HG03175 (cell line): ENCODE results near the gene YWHAE.
"Not testable (repeated sequence)": the region's sequence is repeated elsewhere in the genome, so short reads cannot be mapped to it uniquely, and the experiment has no call there.

ENCODE experiments used
- ATAC-seq: cut with Tn5 transposase; IDR thresholded peaks from one replicate; pipeline ENCODE4 v1.9.1; 2021; ENCODE audit warnings: mild to moderate bottlenecking, moderate library complexity; ENCODE audit not compliant: unreplicated experiment

YWHAE gene

DNA sequence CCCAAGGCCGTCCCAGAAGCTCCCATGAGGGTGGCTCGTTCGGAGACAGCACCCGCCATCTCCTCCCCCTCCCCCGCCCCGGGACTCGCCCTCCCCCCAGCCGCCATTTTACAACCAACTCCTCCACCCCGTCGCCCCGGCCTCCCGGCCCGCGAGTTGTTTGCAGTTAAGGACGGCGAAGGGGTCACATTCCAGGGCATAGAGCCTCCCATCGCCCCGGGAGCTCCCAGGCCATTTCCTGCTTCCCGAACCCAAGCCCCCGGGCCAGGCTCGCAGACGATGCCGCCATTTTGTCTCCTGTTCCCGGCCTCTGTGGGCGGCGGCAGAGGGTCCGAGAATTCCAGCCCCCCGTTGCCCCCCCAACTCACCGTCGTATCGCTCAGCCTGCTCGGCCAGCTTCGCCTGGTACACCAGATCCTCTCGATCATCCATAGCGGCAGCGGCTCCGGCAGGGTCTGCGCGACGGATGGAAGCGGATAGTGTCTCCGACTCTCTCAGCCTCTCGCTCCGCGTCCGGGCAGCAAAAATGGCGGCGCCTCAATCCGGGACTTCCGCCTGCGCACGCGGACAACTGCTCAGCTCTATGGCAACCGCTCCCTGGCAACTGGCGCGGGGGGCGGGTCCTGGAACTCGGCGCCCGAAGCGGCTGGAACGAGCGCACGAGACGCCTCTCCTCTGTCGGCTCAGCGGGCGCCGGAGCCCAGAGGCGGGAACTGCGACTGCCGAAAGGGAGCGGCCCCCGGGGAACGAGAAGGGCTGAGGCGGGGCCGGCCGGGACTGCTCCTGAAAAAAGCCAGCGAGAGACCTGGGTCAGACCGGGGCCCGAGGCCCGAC lies at the start of gene YWHAE:
Gene YWHAE, minus strand, starts transcription at position 544 of the 834 bp plus-strand sequence. Its CDS starts 112 bp downstream, at position 432.
- peak; percentile 95 for ATAC-seq

DNA sequence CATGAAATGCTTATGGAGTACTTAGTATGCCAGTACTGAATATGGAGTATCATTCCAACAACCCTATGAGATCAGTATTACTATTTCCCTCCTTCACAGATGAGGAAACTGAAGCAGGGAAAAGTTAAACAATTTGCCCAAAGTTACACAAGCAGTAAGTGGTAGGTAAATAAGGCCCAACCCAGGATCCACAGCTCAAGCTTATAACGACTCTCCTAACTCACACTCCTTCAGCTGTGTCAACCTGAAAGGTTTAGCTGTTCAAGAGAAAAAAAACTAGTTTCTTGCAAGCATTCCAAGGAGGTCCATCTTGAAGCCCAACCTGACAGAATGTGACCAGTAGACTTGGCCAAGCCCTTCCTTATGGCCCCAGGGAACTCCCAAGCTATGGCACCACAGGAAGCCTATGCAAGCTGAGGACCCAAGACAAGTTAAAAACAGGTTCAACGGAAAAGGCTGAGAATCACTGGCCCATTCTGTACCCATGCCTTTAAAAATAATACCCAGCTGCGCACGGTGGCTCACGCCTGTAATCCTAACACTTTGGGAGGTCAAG lies 49.5 kb upstream of the YWHAE start:
- no peak for ATAC-seq

DNA sequence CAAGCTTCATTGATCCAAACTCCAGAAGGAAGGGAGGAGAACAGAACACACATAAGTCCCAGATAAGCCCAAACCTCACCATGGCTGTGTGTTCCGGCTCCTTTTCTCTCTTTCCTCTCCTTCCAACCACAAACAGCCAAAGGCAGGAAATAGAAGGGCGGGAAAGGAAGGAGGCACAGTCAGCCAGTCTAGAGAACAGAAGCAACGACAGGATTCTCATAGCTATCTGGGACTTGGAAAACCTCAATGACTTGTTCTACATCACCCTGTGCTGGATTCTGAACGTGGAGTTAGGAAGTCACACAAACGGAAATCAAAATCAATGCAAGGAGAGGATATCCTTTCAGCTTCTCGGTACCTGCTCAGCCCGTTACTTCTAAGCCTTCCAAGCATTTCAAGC lies 47.0 kb upstream of the YWHAE start:
- no peak for ATAC-seq

DNA sequence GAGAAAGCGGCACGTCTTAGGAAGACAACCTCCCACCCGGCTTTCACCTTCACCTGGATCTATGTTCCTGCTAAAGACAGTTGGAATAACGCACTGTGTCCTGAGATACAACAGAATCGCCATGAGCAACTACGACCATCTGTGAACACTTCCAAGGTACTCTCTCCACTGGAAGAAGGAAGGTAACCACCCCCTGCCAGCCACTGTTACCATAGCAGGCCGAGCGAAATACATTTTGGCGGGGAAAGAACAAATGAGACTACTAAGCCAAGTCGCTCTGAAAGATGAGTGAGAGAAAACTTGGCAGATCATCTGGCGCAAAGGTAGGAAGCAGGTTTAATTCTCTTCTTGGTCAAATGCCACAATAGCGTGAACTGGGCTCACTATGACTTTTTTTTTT lies 46.2 kb upstream of the YWHAE start:
- ATAC-seq = no peak

DNA sequence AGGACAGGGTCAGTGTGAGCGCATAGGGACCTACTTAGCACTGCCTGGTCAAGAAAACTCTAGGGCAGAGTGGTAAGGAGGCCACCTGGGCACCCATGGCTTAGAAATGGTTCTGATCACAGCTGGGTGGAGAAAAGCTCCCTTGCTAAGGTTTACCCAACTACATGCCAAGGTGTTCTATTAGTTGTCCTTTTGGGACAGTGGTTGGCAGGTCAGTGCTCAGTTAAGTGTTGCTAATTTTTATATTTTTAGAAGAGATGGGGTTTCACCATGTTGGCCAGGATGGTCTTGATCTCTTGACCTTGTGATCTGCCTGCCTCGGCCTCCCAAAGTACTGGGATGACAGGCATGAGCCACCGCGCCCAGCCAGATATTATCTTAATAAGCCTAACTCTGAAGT lies 45.7 kb upstream of the YWHAE start:
- not testable (repeated sequence) for ATAC-seq

DNA sequence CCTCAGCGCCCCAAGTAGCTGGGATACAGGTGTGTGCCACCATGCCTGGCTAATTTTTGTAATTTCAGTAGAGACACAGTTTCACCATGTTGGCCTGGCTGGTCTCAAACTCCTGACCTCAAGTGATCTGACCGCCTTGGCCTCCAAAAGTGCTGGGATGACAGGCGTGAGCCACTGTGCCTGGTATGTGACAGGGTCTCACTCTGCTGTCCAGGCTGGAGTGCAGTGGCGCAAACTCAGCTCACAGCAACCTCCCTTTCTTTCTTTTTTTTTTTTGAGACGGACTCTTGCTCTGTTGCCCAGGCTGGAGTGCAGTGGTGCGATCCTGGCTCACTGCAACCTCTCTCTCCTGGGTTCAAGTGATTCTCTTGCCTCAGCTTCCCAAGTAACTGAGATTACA lies 42.7 kb upstream of the YWHAE start:
- not testable (repeated sequence) for ATAC-seq

DNA sequence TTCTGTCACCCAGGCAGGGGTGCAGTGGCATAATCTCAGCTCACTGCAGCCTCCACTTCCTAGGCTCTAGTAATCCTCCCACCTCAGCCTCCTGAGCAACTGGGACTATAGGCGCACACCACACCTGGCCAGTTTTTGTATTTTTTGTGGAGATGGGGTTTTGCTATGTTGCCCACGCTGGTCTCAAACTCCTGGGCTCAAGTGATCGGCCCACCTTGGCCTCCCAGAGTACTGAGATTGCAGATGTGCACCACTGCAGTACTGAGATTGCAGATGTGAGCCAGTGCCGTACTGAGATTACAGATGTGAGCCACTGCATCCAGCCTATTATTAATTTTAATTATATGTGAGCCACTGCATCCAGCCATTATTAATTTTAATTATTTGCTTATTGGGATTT lies 42.2 kb upstream of the YWHAE start:
- ATAC-seq = no peak

DNA sequence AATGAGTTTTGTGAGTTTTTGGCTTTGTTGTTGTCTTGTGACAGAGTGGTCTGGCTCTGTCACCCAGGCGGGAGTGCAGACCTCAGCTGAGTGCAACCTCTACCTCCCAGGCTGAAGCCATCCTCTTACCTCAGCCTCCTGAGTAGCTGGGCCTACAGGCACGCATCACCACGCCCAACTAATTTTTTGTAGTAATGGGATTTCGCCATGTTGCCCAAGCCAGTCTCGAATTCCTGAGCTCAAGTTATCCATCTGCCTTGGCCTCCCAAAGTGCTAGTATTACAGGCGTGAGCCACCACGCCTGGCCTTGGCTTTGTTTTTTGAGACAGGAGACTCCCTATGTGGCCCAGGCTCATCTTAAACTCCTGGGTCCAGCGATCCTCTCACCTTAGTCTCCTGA lies 40.9 kb upstream of the YWHAE start:
- no peak for ATAC-seq

DNA sequence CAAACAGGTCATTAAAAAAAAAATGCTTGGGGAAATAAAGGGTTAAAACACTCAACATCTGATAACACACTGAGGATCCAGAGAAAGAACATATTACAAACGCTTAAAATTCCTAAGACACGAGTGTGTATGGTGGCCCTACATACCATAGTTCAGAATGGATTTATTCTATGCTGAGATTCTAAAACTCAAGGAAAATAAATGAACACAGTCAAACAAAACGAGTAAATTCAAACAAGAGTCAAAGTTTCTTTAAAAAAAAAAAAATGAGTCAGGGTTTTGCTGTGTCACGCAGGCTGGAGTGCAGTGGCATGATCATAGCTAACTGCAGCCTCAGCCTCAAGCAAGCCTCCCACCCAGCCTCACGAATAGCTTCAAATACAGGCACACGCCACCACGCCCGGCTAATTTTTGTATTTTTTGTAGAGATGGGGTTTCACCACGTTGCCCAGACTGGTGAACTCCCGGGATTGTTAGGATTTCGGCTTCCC lies 38.6 kb upstream of the YWHAE start:
- no peak for ATAC-seq

DNA sequence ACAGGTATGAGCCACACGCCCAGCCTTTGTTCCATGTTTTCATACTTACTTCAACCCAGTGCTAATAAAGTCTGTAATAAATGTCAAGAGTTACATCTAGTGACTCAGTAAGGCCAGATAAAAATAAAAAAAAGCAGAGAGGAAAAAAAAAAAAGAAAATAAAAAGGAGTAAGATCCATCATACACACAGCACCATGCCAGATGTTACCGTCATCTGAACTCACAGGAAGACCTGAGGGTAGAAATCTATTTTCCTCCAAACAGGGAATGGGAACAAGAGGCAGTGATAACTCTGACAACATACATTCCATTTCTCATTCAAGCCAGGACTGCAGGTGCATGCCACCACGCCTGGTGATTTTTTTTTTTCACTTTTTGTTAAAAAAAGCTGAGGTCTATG lies 35.3 kb upstream of the YWHAE start:
- no peak for ATAC-seq

DNA sequence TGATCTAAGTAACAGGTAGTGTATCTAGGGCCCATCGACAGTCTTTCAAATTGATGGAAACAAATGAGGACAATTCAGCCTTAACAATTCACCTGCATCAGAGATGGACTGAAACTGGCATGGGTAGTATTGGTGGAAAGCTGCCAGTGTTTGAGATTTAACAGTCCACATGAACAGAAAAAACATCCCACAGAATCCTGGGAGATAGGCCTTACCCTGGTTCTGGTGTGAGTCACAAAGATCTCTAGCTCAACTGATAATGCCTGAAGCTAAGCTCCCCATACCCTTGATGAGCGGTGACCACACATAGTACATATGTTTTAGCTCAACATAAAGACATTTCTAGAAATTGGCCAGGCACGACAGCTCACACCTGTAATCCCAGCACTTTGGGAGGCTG lies 34.1 kb upstream of the YWHAE start:
- ATAC-seq = no peak

DNA sequence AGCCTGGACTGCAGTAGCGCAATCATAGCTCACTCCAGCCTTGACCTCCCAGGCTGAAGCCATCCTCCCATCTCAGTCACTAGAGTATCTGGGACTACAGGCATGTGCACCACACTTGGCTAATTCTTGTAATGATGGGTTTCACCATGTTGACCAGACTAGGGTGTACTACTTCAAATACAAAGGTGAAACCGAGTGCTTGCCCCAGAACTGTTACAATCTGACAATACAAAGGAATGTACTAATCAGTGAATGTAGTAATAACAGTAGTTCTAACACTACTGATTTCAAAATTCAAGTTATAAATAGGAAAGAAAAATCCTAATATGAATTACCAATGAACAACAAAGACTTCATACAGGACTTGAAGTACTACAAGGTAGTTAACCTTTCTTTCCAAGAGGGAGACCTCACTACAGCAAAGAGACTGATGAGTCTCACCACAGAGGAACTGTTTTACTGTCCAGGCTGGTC lies 31.6 kb upstream of the YWHAE start:
- no peak for ATAC-seq

DNA sequence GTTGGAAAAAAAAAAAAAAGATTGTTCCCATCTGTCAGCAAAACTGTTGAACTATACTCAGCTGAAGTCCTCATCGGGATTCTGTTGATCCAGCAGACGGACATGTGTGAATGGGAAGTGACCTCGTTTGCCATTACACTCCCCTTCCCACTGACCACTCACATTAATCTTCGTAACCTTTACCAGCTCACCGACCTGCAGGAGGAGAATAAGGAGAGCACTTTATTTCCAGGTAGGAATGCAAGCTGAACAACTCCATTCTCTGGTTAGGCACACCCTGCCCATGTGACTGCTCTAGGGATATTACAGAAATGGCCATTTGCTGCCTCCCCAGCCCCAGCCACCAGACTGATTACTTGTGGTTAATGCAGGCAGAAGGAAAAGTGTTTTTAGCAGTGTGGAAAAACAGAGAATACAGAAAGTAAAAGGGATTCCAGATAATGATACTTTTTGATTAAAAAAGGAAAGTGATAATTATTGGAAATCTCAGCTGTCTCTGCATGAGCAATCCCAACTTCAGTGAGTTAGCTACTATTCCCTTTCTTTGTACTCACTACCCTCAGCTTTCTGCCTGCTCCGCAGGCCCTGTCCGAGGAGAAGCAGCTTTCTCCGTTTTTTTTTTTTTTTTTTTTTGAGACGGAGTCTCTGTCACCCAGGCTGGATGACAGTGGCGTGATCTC lies 23.6 kb upstream of the YWHAE start:
- ATAC-seq = no peak

DNA sequence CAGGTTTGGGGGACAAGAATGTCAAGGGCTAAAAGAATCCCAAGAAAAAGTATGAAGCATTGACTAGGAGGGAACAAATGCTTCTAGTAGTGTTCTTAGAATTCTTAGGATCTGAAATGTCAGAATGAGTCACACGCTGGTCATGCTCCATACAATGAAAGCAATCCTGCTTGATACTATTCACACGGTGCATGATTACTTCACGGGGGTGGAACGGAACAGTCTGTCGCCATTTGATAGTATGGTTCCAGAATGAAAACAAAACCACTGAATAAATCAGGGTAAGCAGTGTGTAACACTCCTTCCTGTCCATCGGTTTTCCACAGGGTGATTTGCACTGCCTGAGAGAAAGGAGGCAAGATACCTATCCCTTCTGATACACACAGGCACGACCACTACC lies 22.9 kb upstream of the YWHAE start:
- no peak for ATAC-seq

DNA sequence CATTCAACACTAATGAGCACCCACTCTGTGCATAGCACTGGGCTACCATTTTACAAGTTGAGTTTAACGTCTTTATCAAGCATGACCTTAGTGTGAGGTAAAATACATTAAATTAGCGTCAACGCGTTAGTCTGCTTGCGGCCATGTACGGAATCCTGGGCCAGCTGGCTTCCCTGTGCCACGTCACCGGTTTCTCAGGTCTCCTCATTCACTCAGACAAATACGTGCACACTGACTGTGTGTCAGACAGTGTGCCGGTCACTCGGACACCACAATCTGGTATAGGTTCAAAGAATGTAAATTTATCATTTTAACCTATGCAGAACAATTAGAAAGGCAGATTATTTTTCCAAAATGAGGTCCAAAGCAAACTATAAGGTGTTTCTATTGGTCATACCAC lies 21.4 kb upstream of the YWHAE start:
- ATAC-seq = no peak

DNA sequence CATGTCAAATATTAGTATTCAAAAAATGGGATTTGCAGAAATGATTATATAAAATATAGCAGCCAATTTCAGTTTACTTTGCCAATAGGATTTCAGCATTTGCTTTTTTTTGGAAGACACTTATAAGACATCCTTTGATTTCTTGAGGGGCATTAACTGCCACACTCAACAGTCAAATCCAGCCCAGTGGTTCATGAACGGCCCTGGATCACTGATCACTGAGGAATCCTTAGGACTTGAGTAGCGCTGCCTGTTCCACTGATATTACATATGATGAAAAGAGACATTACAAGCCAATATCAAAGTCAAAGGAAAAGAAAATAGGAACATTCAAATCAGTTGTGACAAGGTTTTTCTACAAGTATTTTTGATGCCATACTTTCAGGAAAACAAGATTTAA lies 21.0 kb upstream of the YWHAE start:
- no peak for ATAC-seq

DNA sequence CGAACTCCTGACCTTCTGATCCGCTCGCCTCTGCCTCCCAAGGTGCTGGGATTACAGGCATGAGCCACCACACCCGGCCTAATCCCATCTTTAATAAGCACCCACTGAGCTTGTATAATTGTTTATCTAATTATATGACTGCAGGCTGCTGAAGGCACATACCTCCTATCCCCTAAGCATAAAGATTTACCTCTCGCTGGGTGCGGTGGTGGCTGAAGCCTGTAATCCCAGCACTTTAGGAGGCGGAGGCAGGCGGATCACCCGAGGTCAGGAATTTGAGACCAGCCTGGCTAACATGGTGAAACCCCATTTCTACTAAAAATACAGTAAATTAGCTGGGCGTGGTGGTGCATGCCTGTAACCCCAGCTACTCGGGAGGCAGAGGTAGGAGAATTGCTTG lies 20.1 kb upstream of the YWHAE start:
- no peak for ATAC-seq

DNA sequence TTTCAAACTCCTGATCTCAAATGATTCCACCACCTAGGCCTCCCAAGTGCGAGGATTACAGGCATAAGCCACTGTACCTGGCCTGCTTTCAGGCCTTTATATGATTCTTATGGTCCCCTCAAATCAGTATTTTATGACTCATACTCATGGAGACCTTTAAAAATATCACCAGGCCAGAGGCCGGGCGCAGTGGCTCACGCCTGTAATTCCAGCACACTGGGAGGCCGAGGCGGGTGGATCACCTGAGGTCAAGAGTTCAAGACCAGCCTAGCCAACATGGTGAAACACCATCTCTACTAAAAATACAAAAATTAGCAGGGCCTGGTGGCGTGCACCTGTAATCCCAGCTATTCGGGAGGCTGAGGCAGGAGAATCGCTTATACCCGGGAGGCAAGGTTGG lies 18.5 kb upstream of the YWHAE start:
- ATAC-seq = not testable (repeated sequence)

DNA sequence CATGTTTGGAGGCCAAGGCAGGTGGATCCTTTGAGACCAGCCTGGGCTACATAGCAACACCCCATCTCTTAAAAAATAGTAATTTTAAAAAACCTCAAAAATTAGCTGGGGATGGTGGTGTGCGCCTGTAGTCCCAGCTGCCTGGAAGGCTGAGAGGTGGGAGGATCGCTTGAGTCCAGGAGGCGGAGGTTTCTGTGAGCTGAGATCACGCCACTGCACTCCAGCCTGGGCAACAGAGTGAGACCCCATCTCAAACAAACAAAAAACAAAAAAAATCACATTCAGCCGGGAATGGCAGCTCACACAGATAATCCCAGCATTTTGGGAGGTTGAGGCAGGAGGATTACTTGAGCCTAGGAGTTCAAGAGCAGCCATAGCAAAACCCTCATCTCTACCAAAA lies 16.4 kb upstream of the YWHAE start:
- ATAC-seq = no peak

DNA sequence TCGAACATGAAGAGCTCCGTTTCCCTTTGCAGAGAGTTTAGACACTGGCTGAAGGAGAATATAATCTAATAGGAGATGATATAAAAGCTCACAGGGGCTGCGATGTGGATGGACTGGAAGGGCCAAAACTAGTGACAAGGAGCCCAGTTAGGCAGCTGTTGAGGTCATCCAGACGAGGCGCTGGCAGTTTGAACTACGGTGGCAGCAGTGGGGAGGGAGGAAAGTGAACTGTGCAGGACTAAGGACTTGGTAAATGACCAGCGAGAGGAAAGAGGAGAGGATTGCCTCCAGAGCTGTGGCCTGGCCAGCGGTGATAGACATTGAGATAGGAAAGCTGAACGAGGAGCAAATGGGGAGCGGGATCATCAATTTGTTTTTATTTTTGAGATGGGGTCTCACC lies 14.6 kb upstream of the YWHAE start:
- ATAC-seq = no peak

DNA sequence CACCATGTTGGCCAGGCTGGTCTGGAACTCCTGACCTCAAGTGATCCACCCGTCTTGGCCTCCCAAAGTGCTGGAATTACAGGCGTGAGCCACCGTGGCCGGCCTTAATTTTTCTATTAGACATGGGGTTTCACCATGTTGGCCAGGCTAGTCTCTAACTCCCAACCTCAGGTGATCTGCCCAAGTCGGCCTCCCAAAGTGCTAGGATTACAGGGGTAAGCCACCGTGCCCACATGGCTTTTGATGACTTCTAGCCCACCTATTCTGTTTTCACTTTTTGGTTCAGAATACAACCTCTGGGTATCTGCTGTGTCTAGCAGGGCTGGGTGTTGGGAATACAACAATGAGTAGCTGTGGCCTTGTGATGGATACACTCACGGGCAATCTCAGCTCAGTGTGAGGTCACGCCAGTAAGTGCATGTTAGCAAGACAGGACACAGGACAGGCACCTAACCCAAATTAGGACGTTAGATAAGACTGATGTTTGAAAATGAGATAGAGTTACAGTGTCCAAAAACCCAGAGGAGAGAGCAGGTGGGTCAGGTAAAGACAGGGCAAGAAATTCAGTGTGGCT lies 14.1 kb upstream of the YWHAE start:
- ATAC-seq = no peak
